Measurements from ENCODE around the gene PCSK5. TPM values are rescaled to one million over a fixed set of nuclear protein-coding genes. Genes with fewer than 3 reads are reported as not detected.

The PCSK5 gene
- total RNA-seq, 2 experiments from 2014 or later = 14.4 to 15.2 TPM

- ATAC-seq (ENCODE audit: poor library complexity) (no peak), DNase-seq (no peak)
- Histone ChIP-seq H3K9me3 (ENCODE audit: control insufficient read depth in 1 of 2, insufficient read depth in 1 of 2, low read length in 2 of 2) (no peaks in the 10 kb centered on the region), H3K27me3 (ENCODE audit: control insufficient read depth in 1 of 2, insufficient read depth in 2 of 2, low read length in 2 of 2) (no peaks in the 10 kb centered on the region), H3K4me3 (ENCODE audit: low read length) (no peak overlapping the region), H3K4me1 (ENCODE audit: insufficient read depth, low read length) (no peaks in the 10 kb centered on the region), H3K27ac (ENCODE audit: low read depth in 1 of 2, low read length in 2 of 2) (no peak overlapping the region), H3K36me3 (ENCODE audit: insufficient read depth, low read length) (no peaks in the 10 kb centered on the region)
- H3K36me3 Mint-ChIP-seq (ENCODE audit: low read depth) = no peaks in the 10 kb centered on the region
- no peak overlapping the region for H3K4me3 Mint-ChIP-seq
- CTCF ChIA-PET = interaction anchor here (0.6 kb wide), 1 partner anchor 931 kb away, joined by 3 read pairs; no protein-coding TSS in a partner anchor
- H3K27me3 Mint-ChIP-seq = peaks cover 6% of the 10 kb centered on the region
- POLR2A ChIA-PET = no interaction called here
- intact Hi-C loops (cut with DNase I, micrococcal nuclease) = no loop called here
- H3K9me3 Mint-ChIP-seq = no peaks in the 10 kb centered on the region
- no peaks in the 10 kb centered on the region for H3K4me1 Mint-ChIP-seq (ENCODE audit: low read depth)
- no peak for TF ChIP-seq CTCF (IDR thresholded peaks at IDR 0.05)
- H3K27ac Mint-ChIP-seq = no peak overlapping the region
Observed at GRCh38 chr9:76353280-76353679, 462.8 kb downstream of the PCSK5 start.

- no peaks in the 10 kb centered on the region for H3K36me3 Mint-ChIP-seq (ENCODE audit: low read depth)
- H3K27me3 Mint-ChIP-seq = peaks cover 6% of the 10 kb centered on the region
- H3K9me3 ChIP-seq (ENCODE audit: control insufficient read depth in 1 of 2, insufficient read depth in 1 of 2, low read length in 2 of 2) = no peaks in the 10 kb centered on the region
- DNase-seq (no peak), ATAC-seq (ENCODE audit: poor library complexity) (no peak)
- no peak overlapping the region for H3K27ac Mint-ChIP-seq
- H3K4me1 ChIP-seq (ENCODE audit: insufficient read depth, low read length) = no peaks in the 10 kb centered on the region
- no peaks in the 10 kb centered on the region for H3K9me3 Mint-ChIP-seq
- no peak for TF ChIP-seq CTCF (IDR thresholded peaks at IDR 0.05)
- no peak overlapping the region for H3K27ac ChIP-seq (ENCODE audit: low read depth in 1 of 2, low read length in 2 of 2)
- intact Hi-C loops (cut with DNase I, micrococcal nuclease) = no loop called here
- no peaks in the 10 kb centered on the region for H3K36me3 ChIP-seq (ENCODE audit: insufficient read depth, low read length)
- no peak overlapping the region for H3K4me3 ChIP-seq (ENCODE audit: low read length)
- no peaks in the 10 kb centered on the region for H3K4me1 Mint-ChIP-seq (ENCODE audit: low read depth)
- no peak overlapping the region for H3K4me3 Mint-ChIP-seq
- H3K27me3 ChIP-seq (ENCODE audit: control insufficient read depth in 1 of 2, insufficient read depth in 2 of 2, low read length in 2 of 2) = no peaks in the 10 kb centered on the region
- ChIA-PET POLR2A (no interaction called here), CTCF (no interaction called here)
Observed at GRCh38 chr9:76354221-76354620, 463.7 kb downstream of the PCSK5 start.

GRCh38 chr9:76355886-76356285 lies 465.4 kb downstream of the PCSK5 start:
- no peaks in the 10 kb centered on the region for H3K9me3 ChIP-seq (ENCODE audit: control insufficient read depth in 1 of 2, insufficient read depth in 1 of 2, low read length in 2 of 2)
- no peaks in the 10 kb centered on the region for H3K36me3 ChIP-seq (ENCODE audit: insufficient read depth, low read length)
- no peak overlapping the region for H3K27ac Mint-ChIP-seq
- CTCF ChIA-PET = no interaction called here
- H3K9me3 Mint-ChIP-seq = no peaks in the 10 kb centered on the region
- POLR2A ChIA-PET = no interaction called here
- H3K4me3 ChIP-seq (ENCODE audit: low read length) = no peak overlapping the region
- TF ChIP-seq CTCF (IDR thresholded peaks at IDR 0.05) = no peak
- H3K27me3 ChIP-seq (ENCODE audit: control insufficient read depth in 1 of 2, insufficient read depth in 2 of 2, low read length in 2 of 2) = no peaks in the 10 kb centered on the region
- H3K36me3 Mint-ChIP-seq (ENCODE audit: low read depth) = no peaks in the 10 kb centered on the region
- H3K27me3 Mint-ChIP-seq = peaks cover under 1% of the 10 kb centered on the region
- H3K27ac ChIP-seq (ENCODE audit: low read depth in 1 of 2, low read length in 2 of 2) = no peak overlapping the region
- DNase-seq (no peak), ATAC-seq (ENCODE audit: poor library complexity) (no peak)
- no peaks in the 10 kb centered on the region for H3K4me1 ChIP-seq (ENCODE audit: insufficient read depth, low read length)
- no peaks in the 10 kb centered on the region for H3K4me1 Mint-ChIP-seq (ENCODE audit: low read depth)
- H3K4me3 Mint-ChIP-seq = no peak overlapping the region
- intact Hi-C loops (cut with DNase I, micrococcal nuclease) = no loop called here

Data from CD4-positive, alpha-beta T cell (primary cell).